ENCODE measurements around the gene SLC23A1. TPM values are rescaled to one million over a fixed set of nuclear protein-coding genes. Genes with fewer than 3 reads are reported as not detected.
A peak's percentile ranks its signal among the peaks of the same experiment; 100 is the strongest.

Gene SLC23A1
- total RNA-seq, 4 donors from 2014 or later = 1.5 to 4.1 (median 2.6) TPM

- WGBS, 2 donors = 72 to 74% methylated on average over 5 of the region's 5 CpGs
- TF ChIP-seq POLR2A (IDR thresholded peaks at IDR 0.05) (no peak), CTCF (IDR thresholded peaks at IDR 0.05) (no peak)
- intact Hi-C loops (cut with DNase I; ENCODE audit: low total_unique reads) = no loop called here
These were observed 21.4 kb upstream of the SLC23A1 start for GRCh38 chr5:139404484-139404840.

GRCh38 chr5:139403787-139404483 lies 20.8 kb upstream of the SLC23A1 start, which contains the start of gene SPATA24:
Gene SPATA24, minus strand, starts transcription at chr5:139404089. Its CDS starts 29 bp downstream, at chr5:139404060.
- WGBS, 2 donors = 1% methylated on average over 24 to 33 of the region's 41 CpGs
- peak within 1 kb of the TSS; percentile 29 for H3K4me3 ChIP-seq (ENCODE audit: low read depth, poor library complexity, severe bottlenecking)
- DNase-seq (ENCODE audit: low spot score in 2 of 2) = peak; percentile 97 to 99
- no peak for TF ChIP-seq CTCF (IDR thresholded peaks at IDR 0.05)
- intact Hi-C loops (cut with DNase I; ENCODE audit: low total_unique reads) = no loop called here

More at GRCh38 chr5:139404484-139404840, 21.4 kb upstream of the SLC23A1 start:
- no peak for DNase-seq (ENCODE audit: low spot score in 2 of 2)
- no peak overlapping the region for H3K4me3 ChIP-seq (ENCODE audit: low read depth, poor library complexity, severe bottlenecking)

- no peak for DNase-seq (ENCODE audit: low spot score in 2 of 2)
- TF ChIP-seq CTCF (IDR thresholded peaks at IDR 0.05) = no peak
- TF ChIP-seq POLR2A (IDR thresholded peaks at IDR 0.05) = no peak
- intact Hi-C loops (cut with DNase I; ENCODE audit: low total_unique reads) = no loop called here
- 15 to 18% methylated on average over 7 of the region's 7 CpGs for WGBS, 2 donors
- H3K4me3 ChIP-seq (ENCODE audit: low read depth, poor library complexity, severe bottlenecking) = peak overlapping the region; percentile 29
These were observed 20.3 kb upstream of the SLC23A1 start for GRCh38 chr5:139403418-139403786.

- WGBS, 2 donors = 74 to 83% methylated on average over 5 to 7 of the region's 7 CpGs
- intact Hi-C loops (cut with DNase I; ENCODE audit: low total_unique reads) = no loop called here
- no peak for DNase-seq (ENCODE audit: low spot score in 2 of 2)
- no peak overlapping the region for H3K4me3 ChIP-seq (ENCODE audit: low read depth, poor library complexity, severe bottlenecking)
- TF ChIP-seq POLR2A (IDR thresholded peaks at IDR 0.05) (no peak), CTCF (IDR thresholded peaks at IDR 0.05) (no peak)
These were observed 19.6 kb upstream of the SLC23A1 start for GRCh38 chr5:139402561-139403158.

- no peak overlapping the region for H3K4me3 ChIP-seq (ENCODE audit: low read depth, poor library complexity, severe bottlenecking)
- WGBS, 2 donors = 94 to 96% methylated on average over 10 of the region's 10 CpGs
- intact Hi-C loops (cut with DNase I; ENCODE audit: low total_unique reads) = no loop called here
- DNase-seq (ENCODE audit: low spot score in 2 of 2) = no peak
- TF ChIP-seq POLR2A (IDR thresholded peaks at IDR 0.05) (no peak), CTCF (IDR thresholded peaks at IDR 0.05) (no peak)
These were observed 18.4 kb upstream of the SLC23A1 start for GRCh38 chr5:139401546-139401945.
